Breast epithelium (tissue), 4 donors: ENCODE results near the gene PUM1. TPM values are rescaled to one million over a fixed set of nuclear protein-coding genes. Genes with fewer than 3 reads are reported as not detected.

Experiments
- DNase-seq, 2 donors: peaks; one replicate each; pipeline ENCODE4 v3.0.0-alpha.2; 2019; ENCODE audit warnings: low spot score in 2 of 2
- H3K27ac ChIP-seq, 2 donors: fragments of 200-600 bp; sonication (generic) in 1 of 2; one replicate each; pipeline ENCODE4 v1.5.1; 2016 to 2019; ENCODE audit warnings: mild to moderate bottlenecking in 1 of 2
- H3K27me3 ChIP-seq, 2 donors: fragments of 200-600 bp; sonication (generic) in 1 of 2; one replicate each; pipeline versions ENCODE4 v1.5.1 to v1.6.0; 2017 to 2019; ENCODE audit warnings: control low read depth in 1 of 2, mild to moderate bottlenecking in 1 of 2
- H3K36me3 ChIP-seq: fragments of 200-600 bp; one replicate; pipeline ENCODE4 v1.5.1; 2019
- H3K4me1 ChIP-seq, 2 donors: fragments of 200-600 bp; sonication (generic); one replicate each; pipeline ENCODE4 v1.5.1; 2016 to 2019; ENCODE audit warnings: control low read depth in 1 of 2
- H3K4me3 ChIP-seq, 3 donors: fragments of 200-600 bp; sonication (generic); 1 replicate in 2 of 3; 2 replicates in 1 of 3; pipeline ENCODE4 v1.5.1; 2016 to 2019; ENCODE audit warnings: mild to moderate bottlenecking in 3 of 3, moderate library complexity in 2 of 3
- H3K9me3 ChIP-seq, 2 donors: fragments of 200-600 bp; sonication (generic) in 1 of 2; one replicate each; pipeline ENCODE4 v1.5.1; 2016 to 2019; ENCODE audit warnings: control low read depth in 1 of 2
- CTCF ChIP-seq, 3 donors: fragments of 450-650 bp; IDR thresholded peaks; one replicate each; pipeline ENCODE4 v1.5.1; 2016 to 2017; ENCODE audit warnings: antibody characterized with exemption in 3 of 3, mild to moderate bottlenecking in 3 of 3, moderate library complexity in 3 of 3
- POLR2A ChIP-seq: fragments of 450-650 bp; IDR thresholded peaks from one replicate; pipeline ENCODE4 v1.6.1; 2016; ENCODE audit warnings: antibody characterized with exemption, mild to moderate bottlenecking, moderate library complexity
- POLR2AphosphoS5 ChIP-seq, 3 donors: sonication (generic); formaldehyde crosslinking; IDR thresholded peaks; one replicate each; pipeline ENCODE4 v1.6.1; 2017; ENCODE audit warnings: antibody characterized with exemption in 3 of 3
- intact Hi-C: fragments of 100-400 bp; cut with DNase I; formaldehyde crosslinking; loops from one replicate; pipeline ENCODE4 v1.15.1; 2023; ENCODE audit warnings: low total_unique reads
- total RNA-seq, 3 donors: library from RNA; depleted of rRNA; stranded (reverse); fragments of >200 nt; gene quantifications; one replicate each; pipeline ENCODE4 v1.1.0, GENCODE V29; 2016

PUM1 gene
- total RNA-seq, 3 donors from 2014 or later: 93.8 to 149 (median 116) TPM

DNA sequence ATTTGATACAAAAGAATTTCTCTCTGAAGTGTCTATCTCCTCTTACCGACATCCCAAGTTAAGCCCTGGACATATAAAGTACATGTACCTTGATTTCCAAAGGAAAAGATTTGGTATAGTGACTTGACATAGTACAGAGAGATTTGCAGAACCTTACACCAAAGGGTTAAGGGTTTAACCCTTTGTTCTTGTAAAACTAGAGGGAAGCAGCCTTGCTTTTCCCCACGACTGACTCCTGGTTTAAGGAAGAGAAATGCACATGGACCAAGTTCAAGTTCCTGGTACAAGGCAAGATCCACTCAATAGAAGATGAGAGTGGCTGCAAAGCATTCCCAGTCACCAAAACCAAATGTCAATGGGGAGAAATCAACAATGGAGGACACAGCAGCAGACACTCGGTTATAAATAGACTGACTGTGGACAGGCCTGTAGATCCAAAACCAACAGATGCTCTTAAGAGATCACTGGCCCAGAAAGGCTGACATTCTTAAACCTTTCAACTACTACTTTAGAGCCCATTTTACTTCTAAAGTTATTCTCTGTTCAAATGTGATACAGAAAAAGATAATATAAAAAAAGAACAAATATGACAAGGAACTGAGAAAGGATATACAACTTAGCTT is 69.4 kb downstream of the PUM1 start:
- Histone ChIP-seq H3K36me3 (no peaks in the 10 kb centered on the region), H3K4me1 (no peaks in the 10 kb centered on the region), H3K4me3 (no peak overlapping the region), H3K9me3 (no peaks in the 10 kb centered on the region), H3K27ac (no peak overlapping the region), H3K27me3 (no peaks in the 10 kb centered on the region)
- no peak for DNase-seq
- intact Hi-C loops: no loop called here
- no peak for TF ChIP-seq CTCF (IDR thresholded peaks at IDR 0.05)
- TF ChIP-seq POLR2A: no peak
- TF ChIP-seq POLR2AphosphoS5 (IDR thresholded peaks at IDR 0.05): no peak

- H3K27me3 ChIP-seq: no peaks in the 10 kb centered on the region
- no peak for DNase-seq
- no peak for TF ChIP-seq POLR2A
- TF ChIP-seq POLR2AphosphoS5 (IDR thresholded peaks at IDR 0.05): no peak
- no peak for TF ChIP-seq CTCF (IDR thresholded peaks at IDR 0.05)
- no peak overlapping the region for H3K4me3 ChIP-seq
- intact Hi-C loops: no loop called here
- no peaks in the 10 kb centered on the region for H3K36me3 ChIP-seq
- no peaks in the 10 kb centered on the region for H3K9me3 ChIP-seq
- H3K4me1 ChIP-seq: peaks cover 0 to 5% of the 10 kb centered on the region in 2 donors
- H3K27ac ChIP-seq: no peak overlapping the region
These were observed 73.5 kb downstream of the PUM1 start for GRCh38 chr1:30991862-30992606.

- peaks cover 0 to 5% of the 10 kb centered on the region in 2 donors for H3K4me1 ChIP-seq
- H3K4me3 ChIP-seq: no peak overlapping the region
- no peak for DNase-seq
- intact Hi-C loops: no loop called here
- no peaks in the 10 kb centered on the region for H3K27me3 ChIP-seq
- H3K27ac ChIP-seq: no peak overlapping the region
- no peak for TF ChIP-seq POLR2A
- TF ChIP-seq POLR2AphosphoS5 (IDR thresholded peaks at IDR 0.05): no peak
- no peak for TF ChIP-seq CTCF (IDR thresholded peaks at IDR 0.05)
- no peaks in the 10 kb centered on the region for H3K9me3 ChIP-seq
- H3K36me3 ChIP-seq: no peaks in the 10 kb centered on the region
These were observed 74.9 kb downstream of the PUM1 start for GRCh38 chr1:30990591-30990990.

- Histone ChIP-seq H3K4me1 (peaks cover 0 to 13% of the 10 kb centered on the region in 2 donors), H3K4me3 (no peak overlapping the region), H3K36me3 (no peaks in the 10 kb centered on the region), H3K9me3 (no peaks in the 10 kb centered on the region), H3K27me3 (no peaks in the 10 kb centered on the region), H3K27ac (no peak overlapping the region)
- DNase-seq: no peak
- TF ChIP-seq CTCF (IDR thresholded peaks at IDR 0.05) (no peak), POLR2A (no peak), POLR2AphosphoS5 (IDR thresholded peaks at IDR 0.05) (no peak)
- intact Hi-C loops: no loop called here
These were observed 77.5 kb downstream of the PUM1 start for GRCh38 chr1:30988045-30988444.

DNA sequence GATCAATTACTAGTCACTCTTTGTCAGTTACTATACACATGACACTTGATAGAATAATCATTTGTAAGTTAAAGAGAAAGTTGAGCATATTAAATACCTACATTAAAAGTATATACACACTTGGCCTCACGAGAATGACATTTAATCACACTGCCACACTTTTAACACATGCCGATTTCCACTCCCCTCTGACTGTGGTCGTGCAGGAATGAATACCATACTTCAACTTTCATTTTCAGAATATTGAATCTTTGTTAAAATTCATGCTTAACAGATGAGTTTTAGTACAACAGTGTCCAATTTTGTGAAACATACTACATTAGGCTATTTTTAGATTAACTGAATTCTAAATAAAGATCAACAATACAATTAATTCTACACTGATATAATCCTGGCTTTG is 78.8 kb downstream of the PUM1 start:
- Histone ChIP-seq H3K9me3 (no peaks in the 10 kb centered on the region), H3K36me3 (no peaks in the 10 kb centered on the region), H3K27me3 (no peaks in the 10 kb centered on the region), H3K27ac (no peak overlapping the region), H3K4me3 (no peak overlapping the region), H3K4me1 (peaks cover 0 to 13% of the 10 kb centered on the region in 2 donors)
- intact Hi-C loops: no loop called here
- DNase-seq: no peak
- TF ChIP-seq POLR2A: no peak
- TF ChIP-seq POLR2AphosphoS5 (IDR thresholded peaks at IDR 0.05): no peak
- TF ChIP-seq CTCF (IDR thresholded peaks at IDR 0.05): no peak
